DMS 273 (cell line): Measurements from ENCODE around the gene EFCAB6.
A peak's percentile ranks its signal among the peaks of the same experiment; 100 is the strongest.

Experiments
- DNase-seq: peaks from one replicate; lab custom pipeline; 2025; ENCODE audit not compliant: unreplicated experiment; lab: John Stamatoyannopoulos, UW

Gene EFCAB6

DNA sequence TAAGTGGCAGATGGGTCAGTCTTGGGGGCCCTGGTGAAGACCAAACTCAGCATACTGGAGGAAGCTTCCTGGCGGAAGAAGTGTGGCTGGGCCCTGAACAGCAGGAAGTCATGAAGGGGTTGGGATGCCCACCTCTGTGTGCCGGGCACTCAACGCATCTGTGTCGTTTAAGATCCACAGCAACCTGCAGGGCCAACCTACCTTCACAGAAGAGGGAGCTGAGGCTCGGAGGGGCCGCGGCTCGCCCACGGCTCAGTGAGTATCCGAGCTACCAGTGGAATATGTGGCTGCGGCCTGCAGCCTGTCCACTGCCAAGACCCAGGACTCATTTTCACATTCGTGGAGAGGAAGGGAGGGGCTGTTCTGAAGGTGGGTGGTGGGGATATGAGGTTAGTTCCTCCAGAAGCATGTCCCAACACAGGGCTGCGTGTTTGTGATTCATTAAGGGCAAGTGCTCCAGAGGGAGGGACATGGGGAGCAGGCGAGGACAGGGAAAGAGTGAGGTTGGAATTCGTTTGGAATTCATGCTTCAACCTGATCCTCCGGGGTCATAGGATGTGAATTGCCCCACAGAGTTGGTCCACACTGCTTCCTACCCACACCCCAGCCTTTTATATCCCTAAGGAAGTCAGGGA, 300.7 kb downstream of the EFCAB6 start:
- no peak for DNase-seq

DNA sequence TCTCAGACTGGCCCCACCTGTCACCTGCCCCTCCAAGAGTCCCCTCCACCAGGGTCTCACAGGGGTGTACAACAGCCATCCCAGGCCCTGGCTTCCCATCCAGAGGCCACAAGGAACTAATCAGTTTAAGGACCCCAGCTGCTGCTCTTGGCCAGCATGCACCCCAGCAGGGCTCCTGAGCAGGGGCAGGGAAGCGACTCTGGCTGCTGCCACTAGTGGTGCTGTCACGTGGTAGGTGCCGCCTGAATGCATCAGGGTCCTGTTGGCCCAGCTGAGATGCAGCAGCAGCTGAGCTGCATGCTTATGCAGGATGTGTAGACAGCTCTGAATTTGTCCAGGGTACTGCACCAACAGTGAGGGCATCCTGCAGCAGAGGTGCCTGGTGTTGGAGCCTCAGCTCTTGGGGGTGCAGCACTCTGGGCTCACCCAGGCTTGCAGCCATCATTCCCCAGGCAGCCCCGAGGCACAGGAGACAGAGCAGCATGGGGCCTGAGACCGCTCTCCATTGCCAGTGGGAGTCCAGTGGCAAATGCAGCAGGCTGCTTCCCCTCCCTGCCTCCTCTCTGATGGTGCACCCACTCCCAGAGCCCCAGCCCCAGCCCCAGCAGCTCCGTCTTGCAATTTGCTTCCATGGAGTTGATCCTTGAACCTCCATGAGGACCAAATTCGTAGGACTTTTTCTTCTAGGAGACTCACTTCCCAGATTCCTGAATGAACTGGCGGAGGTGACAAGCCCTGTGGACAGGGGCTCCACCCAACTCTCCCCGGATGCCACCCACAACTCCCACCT, 301.6 kb downstream of the EFCAB6 start:
- DNase-seq, result no peak

DNA sequence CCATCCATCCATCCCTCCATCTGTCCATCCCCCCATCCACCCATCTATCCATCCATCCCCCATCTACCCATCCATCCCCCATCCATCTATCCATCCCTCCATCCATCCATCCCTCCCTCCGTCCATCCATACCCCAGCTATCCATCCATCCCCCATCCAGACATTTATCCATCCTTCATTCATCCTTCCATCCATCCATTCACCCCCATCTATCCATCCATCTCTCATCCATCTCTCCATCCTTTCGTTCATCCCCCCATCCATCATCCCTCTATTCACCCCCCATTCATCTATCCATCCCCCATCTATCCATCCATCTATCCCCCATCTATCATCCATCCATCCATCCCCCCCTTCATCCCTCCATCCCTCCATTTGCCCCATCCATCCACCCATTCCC, 302.8 kb downstream of the EFCAB6 start:
- DNase-seq, result no peak

DNA sequence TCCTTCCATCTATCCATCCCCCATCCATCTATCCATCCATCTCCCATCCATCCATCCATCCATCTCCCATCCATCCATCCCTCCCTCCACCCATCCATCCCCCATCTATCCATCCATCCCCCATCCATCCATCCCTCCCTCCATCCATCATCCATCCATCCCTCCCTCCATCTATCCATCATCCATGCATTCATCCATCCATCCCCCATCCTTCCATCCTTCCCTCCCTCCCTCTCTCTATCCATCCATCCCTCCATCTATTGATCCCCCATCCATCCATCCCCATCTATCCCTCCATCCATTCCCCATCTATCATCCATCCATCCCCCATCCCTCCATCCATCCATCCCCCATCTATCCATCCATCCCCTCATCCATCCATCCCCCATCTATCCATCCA, 303.6 kb downstream of the EFCAB6 start:
- no peak for DNase-seq

- DNase-seq, result no peak
Measured at GRCh38 chr22:43507235-43507634, 304.9 kb downstream of the EFCAB6 start.

DNA sequence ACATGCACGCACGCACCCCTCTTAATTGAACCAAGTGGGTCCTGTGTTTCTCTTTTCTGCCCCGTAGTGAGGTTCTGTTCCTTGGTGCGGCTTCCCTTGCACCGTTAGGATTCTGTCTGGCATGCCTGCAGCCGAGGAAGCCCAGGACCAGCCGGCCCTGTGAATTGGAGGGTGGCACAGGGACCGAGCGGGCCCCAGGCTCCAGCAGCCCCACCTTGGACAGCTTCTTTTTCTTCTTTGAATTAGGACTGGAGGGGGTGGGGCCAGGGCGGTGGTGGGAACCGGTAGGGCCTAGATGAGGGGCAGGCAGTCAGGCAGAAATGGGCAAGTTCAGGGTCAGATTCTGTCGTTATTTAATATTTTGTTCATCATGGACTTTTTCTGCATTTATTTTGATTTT, 305.6 kb downstream of the EFCAB6 start:
- DNase-seq, result no peak

DNA sequence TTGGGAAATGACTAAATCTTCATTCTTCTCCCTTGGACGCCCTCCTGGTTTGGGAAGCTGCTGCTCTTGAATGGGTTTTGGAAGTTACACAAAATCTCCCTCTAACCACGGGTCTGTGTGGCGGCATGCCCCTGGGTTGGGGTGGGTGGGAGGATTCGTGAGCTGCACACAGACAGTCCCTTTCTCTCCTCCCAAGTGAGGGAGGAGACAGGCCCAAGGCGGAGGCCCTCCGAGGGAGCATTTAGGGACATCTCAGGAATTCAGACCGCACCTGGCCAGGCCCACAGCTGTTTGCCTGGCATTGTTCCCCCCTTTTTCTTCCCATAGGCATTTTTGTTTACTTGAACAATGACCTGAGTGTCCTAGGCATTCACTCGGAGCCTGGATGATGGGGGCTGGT, 306.2 kb downstream of the EFCAB6 start:
- DNase-seq, result no peak

GRCh38 chr22:43505423-43505822, 306.7 kb downstream of the EFCAB6 start:
- DNase-seq, result no peak

DNA sequence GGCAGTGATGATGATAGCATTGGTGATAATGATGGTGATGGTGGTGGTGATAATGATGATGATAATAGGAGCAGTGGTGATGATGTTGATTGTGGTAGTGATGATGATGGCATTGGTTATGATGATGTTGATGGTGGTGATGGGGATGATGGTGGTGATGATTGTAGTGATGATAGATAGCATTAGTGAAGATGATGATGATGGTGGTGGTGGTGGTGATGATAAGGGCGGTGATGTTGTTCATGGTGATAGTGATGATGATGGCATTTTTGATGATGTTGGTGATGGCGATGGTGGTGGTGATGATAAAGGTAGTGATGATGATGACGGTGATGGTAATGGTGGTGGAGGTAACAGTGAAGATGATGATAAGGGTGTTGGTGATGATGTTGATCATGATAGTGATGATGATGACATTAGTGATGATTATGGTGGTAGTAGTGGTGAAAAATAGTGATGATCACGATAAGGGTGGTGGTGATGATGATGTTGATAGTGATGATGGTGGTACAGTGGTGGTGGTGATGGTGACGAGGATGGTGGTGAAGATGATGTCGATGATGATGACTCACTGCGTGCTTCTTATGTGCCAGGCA, 307.3 kb downstream of the EFCAB6 start:
- DNase-seq, result no peak

- DNase-seq, result no peak
Measured at GRCh38 chr22:43504068-43504467, 308.0 kb downstream of the EFCAB6 start.

GRCh38 chr22:43502306-43502874, 309.7 kb downstream of the EFCAB6 start:
- no peak for DNase-seq

GRCh38 chr22:43501878-43502277, 310.2 kb downstream of the EFCAB6 start:
- peak; percentile 57 for DNase-seq

DNA sequence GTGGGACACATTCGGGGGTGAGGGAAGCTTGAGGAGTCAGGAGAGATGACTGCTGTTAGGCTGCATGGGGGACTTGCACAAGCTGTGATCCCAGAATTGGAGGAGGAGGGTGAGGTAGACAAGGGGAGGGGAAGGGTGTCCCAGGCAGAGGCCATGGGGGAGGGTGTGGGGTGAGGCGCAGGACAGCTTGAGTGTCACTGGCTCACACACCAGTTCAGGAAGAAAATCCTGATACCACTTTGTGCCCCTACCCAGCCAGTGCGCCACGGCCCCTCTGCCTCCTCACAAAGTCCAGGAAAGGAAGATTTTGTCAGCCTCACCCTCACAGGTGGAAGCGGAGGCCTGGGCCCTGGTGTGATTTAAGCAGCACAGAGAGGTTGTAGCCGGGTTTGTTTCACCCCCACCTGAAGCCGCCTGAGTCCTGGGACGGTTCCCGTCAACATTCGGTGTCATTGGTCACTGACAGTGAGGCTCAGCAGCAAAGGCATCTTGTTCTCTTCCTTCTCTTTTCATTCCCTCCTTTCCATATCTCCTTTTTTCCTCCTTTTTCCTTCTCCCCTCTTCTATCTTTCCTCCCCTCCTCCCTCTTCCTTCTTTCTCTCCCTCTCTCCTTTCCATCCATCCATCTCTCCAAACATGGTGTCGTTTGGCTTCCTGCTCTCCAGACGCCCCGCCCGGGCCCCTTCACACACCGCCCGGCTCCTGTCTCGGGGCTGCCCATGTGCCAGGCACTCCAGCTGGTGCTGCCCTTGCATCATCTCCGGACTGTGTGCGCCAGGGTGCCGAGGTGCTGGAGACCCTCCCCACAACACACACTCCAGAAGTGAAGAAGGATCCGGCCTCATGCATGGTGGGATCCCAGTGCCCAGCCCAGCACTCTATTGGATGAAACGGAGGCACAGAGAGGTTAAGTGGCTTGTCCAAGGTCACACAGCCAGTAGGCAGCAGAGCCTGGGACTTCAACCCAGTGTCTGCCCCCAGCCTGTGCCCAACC, 311.0 kb downstream of the EFCAB6 start:
- peak; percentile 17 for DNase-seq

- DNase-seq, result no peak
Measured at GRCh38 chr22:43498856-43499253, 313.2 kb downstream of the EFCAB6 start.

DNA sequence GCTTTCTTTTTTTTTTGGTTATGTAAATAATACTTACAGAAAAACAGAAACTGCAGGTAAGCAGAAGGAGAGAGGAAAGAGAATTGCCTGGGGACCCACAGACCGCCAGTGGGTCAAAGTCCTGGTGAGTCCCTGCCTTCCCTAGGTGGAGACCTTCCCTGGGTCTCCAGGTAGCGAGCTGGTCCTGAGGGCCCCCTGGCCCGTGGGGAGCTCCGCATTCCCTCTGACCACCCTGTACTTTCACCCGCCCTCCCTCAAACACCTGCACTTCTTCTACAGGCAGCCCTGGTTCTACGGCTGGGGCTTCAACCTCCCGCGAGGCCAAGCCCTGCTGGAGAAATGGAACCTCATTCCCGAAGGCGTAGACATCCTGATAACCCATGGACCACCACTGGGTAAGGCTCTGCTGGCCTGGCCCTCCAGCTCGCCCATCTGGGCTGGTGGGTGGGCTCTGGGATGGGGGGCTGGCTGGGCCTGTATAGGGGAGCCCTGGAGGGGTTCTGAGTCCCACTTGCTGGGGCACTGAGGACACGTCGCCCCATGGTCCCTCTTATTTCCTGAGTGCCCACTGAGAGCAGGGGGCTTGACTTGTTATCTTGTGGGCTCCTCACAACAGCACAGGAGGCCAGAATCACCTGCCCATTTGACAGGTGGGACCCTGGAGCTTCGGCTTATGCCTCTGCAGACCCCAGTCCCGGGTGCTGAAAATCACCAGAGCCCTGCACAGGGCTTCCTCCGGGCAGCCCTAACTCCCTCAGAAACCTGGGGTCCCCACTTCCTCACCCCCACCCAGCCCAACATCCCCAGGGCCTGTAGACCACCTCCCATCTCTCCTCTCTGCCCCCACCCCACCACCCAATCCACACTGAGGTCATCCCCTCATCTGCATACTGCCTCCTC, 313.9 kb downstream of the EFCAB6 start:
- DNase-seq, result no peak

DNA sequence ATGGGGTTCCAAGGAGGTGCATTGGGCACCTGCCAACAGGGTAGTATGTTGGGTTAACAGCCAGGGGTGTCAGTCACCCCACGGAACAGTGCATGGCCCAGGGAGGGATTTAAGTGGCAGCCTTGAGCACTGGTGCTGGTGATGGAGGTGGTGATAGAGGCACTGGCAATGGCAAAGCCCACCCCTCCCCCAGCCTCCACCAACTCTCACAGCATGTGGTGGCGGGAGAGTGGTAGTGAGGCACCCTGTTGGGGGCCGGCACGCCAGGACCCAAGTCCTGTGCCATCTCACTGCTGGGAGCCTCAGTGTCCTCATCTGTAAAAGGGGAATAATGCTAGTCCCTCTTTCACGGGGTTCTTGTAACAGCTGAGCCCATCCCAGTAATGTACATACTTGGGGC, 318.8 kb downstream of the EFCAB6 start:
- DNase-seq, result no peak

DNA sequence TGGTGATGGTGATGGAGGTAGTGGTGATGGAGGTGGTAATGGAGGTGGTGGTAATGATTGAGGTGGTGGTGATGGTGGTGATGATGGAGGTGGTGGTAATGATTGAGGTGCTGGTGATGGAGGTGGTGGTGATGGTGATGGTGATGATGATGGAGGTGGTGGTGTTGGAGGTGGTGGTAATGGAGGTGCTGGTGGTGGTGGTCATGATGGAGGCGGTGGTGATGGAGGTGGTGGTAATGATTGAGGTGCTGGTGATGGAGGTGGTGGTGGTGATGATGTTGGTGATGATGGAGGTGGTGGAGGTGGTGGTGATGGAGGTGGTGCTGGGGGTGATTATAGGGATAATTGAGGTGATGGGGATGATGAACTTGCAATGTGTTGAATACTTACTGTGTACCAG, 320.4 kb downstream of the EFCAB6 start:
- DNase-seq, result no peak

- DNase-seq, result no peak
Measured at GRCh38 chr22:43491177-43491576, 320.9 kb downstream of the EFCAB6 start.

- DNase-seq, result no peak
Measured at GRCh38 chr22:43490311-43490710, 321.8 kb downstream of the EFCAB6 start.

DNA sequence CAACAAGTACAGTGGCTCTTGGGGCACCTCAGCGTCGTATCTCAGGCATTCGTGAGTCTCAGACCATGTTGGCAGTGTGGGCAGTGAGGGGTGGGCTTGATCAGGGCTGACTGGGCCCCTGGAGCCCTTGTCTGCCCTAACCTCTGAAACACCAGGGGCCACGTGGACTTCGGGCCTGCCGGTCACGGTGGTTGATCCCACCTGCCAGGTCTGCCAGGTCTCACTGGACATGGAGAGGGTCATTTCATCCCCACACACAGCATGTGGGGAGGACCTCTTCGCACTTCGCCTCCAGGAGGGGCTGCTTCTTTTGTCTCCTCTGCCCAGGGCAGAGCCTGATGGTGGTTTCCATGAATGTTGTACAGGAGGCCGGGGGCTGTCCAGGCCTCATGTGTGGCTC, 323.2 kb downstream of the EFCAB6 start:
- DNase-seq, result no peak
